SU-DHL-6 (cell line): ENCODE measurements around the gene GMDS.

Source experiments
- EZH2phosphoT487 ChIP-seq: fragments of 200-600 bp; sonication (generic), shearing (Covaris generic); conservative IDR thresholded peaks from 2 replicates; pipeline ENCODE4 v1.6.1; 2018; ENCODE audit warnings: mild to moderate bottlenecking, antibody characterized with exemption, low read length, moderate library complexity, mixed read lengths
- TF ChIP-seq, protein P1 (sequence below): fragments of 200-600 bp; sonication (generic); IDR thresholded peaks from one replicate; pipeline ENCODE4 v1.5.1; 2017; ENCODE audit warnings: antibody characterized with exemption, mild to moderate bottlenecking, low read length, moderate library complexity; ENCODE audit not compliant: insufficient read depth, poor library complexity, severe bottlenecking

GRCh38 chr6:2127484-2127911 is 117.9 kb downstream of the GMDS start:
- TF ChIP-seq, protein P1, sequence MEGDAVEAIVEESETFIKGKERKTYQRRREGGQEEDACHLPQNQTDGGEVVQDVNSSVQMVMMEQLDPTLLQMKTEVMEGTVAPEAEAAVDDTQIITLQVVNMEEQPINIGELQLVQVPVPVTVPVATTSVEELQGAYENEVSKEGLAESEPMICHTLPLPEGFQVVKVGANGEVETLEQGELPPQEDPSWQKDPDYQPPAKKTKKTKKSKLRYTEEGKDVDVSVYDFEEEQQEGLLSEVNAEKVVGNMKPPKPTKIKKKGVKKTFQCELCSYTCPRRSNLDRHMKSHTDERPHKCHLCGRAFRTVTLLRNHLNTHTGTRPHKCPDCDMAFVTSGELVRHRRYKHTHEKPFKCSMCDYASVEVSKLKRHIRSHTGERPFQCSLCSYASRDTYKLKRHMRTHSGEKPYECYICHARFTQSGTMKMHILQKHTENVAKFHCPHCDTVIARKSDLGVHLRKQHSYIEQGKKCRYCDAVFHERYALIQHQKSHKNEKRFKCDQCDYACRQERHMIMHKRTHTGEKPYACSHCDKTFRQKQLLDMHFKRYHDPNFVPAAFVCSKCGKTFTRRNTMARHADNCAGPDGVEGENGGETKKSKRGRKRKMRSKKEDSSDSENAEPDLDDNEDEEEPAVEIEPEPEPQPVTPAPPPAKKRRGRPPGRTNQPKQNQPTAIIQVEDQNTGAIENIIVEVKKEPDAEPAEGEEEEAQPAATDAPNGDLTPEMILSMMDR, result no peak
- no peak for TF ChIP-seq EZH2phosphoT487
